Measurements from ENCODE around the gene RERE. TPM values are rescaled to one million over a fixed set of nuclear protein-coding genes. Genes with fewer than 3 reads are reported as not detected.

RERE gene
- total RNA-seq, 2 donors from 2014 or later: 96.0 to 105 TPM

DNA sequence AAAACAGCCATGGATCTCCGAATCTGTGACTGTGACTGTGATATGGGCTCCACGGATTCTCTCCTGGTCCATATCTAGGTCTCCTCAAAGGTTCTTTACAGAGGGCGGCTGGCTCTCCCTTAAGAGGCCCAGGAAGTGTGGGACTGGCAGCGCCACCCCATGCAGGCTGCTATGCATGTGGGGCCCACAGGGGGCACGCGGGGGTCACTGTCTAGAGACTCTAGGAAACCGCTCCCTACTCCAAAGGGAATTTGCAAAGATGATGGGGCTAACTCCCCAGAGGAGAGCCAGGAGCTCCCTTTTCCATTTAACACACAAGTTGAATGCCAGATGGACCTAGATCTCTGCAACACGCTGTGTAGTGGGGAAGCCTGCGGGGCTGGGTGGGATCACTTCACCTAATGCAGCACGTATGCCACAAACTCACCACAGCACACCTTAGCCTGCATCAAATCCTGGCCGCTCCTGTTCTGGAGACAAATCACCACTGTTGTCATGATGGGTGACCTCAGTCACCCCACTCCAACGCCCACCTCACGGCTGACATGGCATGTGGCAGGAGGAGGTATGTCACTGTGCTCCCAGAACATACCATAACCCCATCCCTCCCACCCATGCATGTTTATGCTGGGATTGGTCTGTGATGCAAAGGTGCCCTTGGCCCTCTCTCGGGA lies 437.8 kb downstream of the RERE start:
- H3K4me3 ChIP-seq: no peak overlapping the region
- TF ChIP-seq, protein P1, sequence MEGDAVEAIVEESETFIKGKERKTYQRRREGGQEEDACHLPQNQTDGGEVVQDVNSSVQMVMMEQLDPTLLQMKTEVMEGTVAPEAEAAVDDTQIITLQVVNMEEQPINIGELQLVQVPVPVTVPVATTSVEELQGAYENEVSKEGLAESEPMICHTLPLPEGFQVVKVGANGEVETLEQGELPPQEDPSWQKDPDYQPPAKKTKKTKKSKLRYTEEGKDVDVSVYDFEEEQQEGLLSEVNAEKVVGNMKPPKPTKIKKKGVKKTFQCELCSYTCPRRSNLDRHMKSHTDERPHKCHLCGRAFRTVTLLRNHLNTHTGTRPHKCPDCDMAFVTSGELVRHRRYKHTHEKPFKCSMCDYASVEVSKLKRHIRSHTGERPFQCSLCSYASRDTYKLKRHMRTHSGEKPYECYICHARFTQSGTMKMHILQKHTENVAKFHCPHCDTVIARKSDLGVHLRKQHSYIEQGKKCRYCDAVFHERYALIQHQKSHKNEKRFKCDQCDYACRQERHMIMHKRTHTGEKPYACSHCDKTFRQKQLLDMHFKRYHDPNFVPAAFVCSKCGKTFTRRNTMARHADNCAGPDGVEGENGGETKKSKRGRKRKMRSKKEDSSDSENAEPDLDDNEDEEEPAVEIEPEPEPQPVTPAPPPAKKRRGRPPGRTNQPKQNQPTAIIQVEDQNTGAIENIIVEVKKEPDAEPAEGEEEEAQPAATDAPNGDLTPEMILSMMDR (IDR thresholded peaks at IDR 0.05): no peak
- H3K4me1 ChIP-seq: no peaks in the 10 kb centered on the region
- H3K9me3 ChIP-seq: no peaks in the 10 kb centered on the region
- no peak for DNase-seq
- H3K27ac ChIP-seq: no peak overlapping the region
- H3K36me3 ChIP-seq: no peaks in the 10 kb centered on the region
- H3K27me3 ChIP-seq: no peaks in the 10 kb centered on the region
- intact Hi-C loops (cut with DNase I): no loop called here
- H3K9ac ChIP-seq (ENCODE audit: low read depth in 2 of 2, low read length in 2 of 2): no peak overlapping the region

DNA sequence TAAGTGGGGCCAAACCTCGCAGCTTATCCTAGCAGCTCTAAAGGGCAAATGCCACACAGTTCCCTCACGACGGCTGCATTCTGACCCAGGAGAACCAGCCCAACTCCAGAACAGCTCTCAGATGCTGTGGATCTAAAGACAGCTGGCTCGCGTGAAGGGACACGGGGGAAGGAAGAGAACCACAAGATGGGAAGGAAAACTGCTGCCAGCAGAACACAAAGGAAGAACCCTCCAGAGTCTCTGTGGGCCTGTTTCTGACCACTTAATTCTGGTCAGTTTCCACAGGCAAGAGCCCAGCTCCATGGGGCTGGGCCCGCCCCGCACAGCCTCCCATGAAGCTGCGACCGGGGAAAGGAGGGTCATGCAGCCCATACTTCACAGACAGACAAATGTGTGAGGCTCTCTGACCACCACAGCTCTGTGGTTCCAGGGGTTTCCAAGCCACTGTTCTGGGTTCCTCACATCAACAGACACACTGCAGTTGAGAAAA lies 438.4 kb downstream of the RERE start:
- H3K27me3 ChIP-seq: no peaks in the 10 kb centered on the region
- no peak overlapping the region for H3K4me3 ChIP-seq
- H3K9me3 ChIP-seq: no peaks in the 10 kb centered on the region
- intact Hi-C loops (cut with DNase I): no loop called here
- H3K36me3 ChIP-seq: no peaks in the 10 kb centered on the region
- no peak overlapping the region for H3K27ac ChIP-seq
- no peaks in the 10 kb centered on the region for H3K4me1 ChIP-seq
- no peak for DNase-seq
- H3K9ac ChIP-seq (ENCODE audit: low read depth in 2 of 2, low read length in 2 of 2): no peak overlapping the region
- TF ChIP-seq, protein P1 (IDR thresholded peaks at IDR 0.05): no peak

GRCh38 chr1:8378178-8378577 lies 439.3 kb downstream of the RERE start:
- TF ChIP-seq, protein P1 (IDR thresholded peaks at IDR 0.05): no peak
- DNase-seq: no peak
- Histone ChIP-seq H3K9me3 (no peaks in the 10 kb centered on the region), H3K36me3 (no peaks in the 10 kb centered on the region), H3K4me3 (no peak overlapping the region), H3K27me3 (no peaks in the 10 kb centered on the region), H3K9ac (ENCODE audit: low read depth in 2 of 2, low read length in 2 of 2) (no peak overlapping the region), H3K4me1 (no peaks in the 10 kb centered on the region), H3K27ac (no peak overlapping the region)
- intact Hi-C loops (cut with DNase I): no loop called here

DNA sequence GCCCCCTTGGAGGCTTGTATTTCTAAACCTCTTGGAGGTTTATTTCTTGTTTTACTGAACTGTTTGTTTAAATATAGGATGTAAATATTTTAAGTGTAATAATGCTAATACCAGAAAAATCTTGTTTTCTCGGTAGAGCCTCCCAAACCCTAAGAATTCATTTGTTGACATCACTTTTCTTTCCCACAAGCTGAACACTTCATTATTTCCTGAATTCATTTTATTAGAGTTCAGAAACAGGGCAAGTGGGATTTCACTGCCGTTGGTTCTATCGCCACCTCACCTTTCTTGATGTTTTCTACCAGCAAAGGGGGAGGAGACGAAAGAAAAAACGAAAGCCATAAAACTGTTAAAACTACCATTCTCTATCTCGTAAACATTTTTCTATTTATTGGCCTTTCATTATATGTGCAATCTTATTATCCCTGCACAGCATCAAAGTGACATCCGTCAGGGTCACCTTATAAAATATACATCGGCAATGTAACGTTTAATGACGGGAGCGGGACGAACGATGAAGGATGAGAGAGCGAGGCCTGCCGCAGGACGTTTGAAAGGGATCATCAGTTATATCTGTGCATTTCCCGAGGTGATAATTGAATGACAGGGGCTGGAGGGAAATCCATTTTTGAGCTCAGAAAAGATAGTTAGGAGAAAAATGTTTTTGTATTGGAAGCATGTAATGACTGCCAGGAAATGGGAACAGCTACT lies 440.0 kb downstream of the RERE start:
- Histone ChIP-seq H3K27me3 (no peaks in the 10 kb centered on the region), H3K9ac (ENCODE audit: low read depth in 2 of 2, low read length in 2 of 2) (no peak overlapping the region), H3K36me3 (no peaks in the 10 kb centered on the region), H3K4me1 (no peaks in the 10 kb centered on the region), H3K4me3 (no peak overlapping the region), H3K9me3 (no peaks in the 10 kb centered on the region), H3K27ac (no peak overlapping the region)
- TF ChIP-seq, protein P1 (IDR thresholded peaks at IDR 0.05): no peak
- intact Hi-C loops (cut with DNase I): no loop called here
- no peak for DNase-seq

DNA sequence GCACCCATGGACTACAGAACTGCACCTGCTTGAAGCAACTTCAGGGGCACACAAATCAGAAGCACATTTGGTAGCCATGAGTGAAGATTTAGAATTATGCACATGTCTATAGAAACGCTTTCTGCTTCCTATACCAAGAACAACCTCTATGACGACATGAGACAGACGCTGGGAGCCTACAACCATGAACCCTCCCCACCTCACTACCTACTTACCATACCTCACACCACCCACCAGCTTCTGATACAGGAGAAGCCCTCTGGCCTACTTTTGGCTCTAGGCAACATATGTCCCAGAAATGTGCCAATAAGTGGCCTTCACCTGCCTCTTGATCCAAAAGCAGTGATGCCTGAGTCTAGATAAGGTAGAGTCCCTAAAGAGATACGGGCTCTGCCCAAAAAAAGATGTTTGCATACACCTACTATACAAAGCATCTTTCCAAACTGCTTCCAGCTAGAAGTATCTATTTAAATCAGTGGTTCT lies 441.0 kb downstream of the RERE start:
- Histone ChIP-seq H3K27ac (no peak overlapping the region), H3K4me3 (no peak overlapping the region), H3K9ac (ENCODE audit: low read depth in 2 of 2, low read length in 2 of 2) (no peak overlapping the region), H3K9me3 (no peaks in the 10 kb centered on the region), H3K36me3 (no peaks in the 10 kb centered on the region), H3K4me1 (no peaks in the 10 kb centered on the region), H3K27me3 (no peaks in the 10 kb centered on the region)
- intact Hi-C loops (cut with DNase I): no loop called here
- TF ChIP-seq, protein P1 (IDR thresholded peaks at IDR 0.05): no peak
- DNase-seq: no peak
